HEK293T (cell line): Measurements from ENCODE around the gene ZFP69.

Experiments
- BHLHE40 ChIP-seq: fragments of 450-650 bp; IDR thresholded peaks from 2 replicates; pipeline ENCODE4 v1.6.1; 2016; ENCODE audit warnings: mild to moderate bottlenecking, moderate library complexity, borderline replicate concordance
- CTBP1 ChIP-seq: fragments of 450-650 bp; IDR thresholded peaks from 2 replicates; pipeline ENCODE4 v1.6.1; 2016; ENCODE audit warnings: borderline replicate concordance
- ELF4 ChIP-seq: fragments of 450-650 bp; IDR thresholded peaks from 2 replicates; pipeline ENCODE4 v1.6.1; 2017; ENCODE audit warnings: antibody characterized with exemption
- FOXK2 ChIP-seq: fragments of 450-650 bp; IDR thresholded peaks from 2 replicates; pipeline ENCODE4 v1.6.1; 2016; ENCODE audit warnings: mild to moderate bottlenecking
- HDGF ChIP-seq: fragments of 450-650 bp; IDR thresholded peaks from 2 replicates; pipeline ENCODE4 v1.6.1; 2017; ENCODE audit warnings: antibody characterized with exemption, borderline replicate concordance
- L3MBTL2 ChIP-seq: fragments of 450-650 bp; conservative IDR thresholded peaks from 2 replicates; pipeline ENCODE4 v1.6.1; 2016; ENCODE audit warnings: mild to moderate bottlenecking
- LEF1 ChIP-seq: fragments of 450-650 bp; IDR thresholded peaks from 2 replicates; pipeline ENCODE4 v1.6.1; 2017; ENCODE audit warnings: mild to moderate bottlenecking, borderline replicate concordance
- NFRKB ChIP-seq: fragments of 450-650 bp; IDR thresholded peaks from 2 replicates; pipeline ENCODE4 v1.6.1; 2016; ENCODE audit warnings: mild to moderate bottlenecking, moderate library complexity
- SP1 ChIP-seq: fragments of 450-650 bp; IDR thresholded peaks from 2 replicates; pipeline ENCODE4 v1.6.1; 2017
- SUZ12 ChIP-seq: fragments of 450-650 bp; IDR thresholded peaks from 2 replicates; pipeline ENCODE4 v1.6.1; 2016; ENCODE audit warnings: mild to moderate bottlenecking
- TARDBP ChIP-seq: fragments of 450-650 bp; IDR thresholded peaks from 2 replicates; pipeline ENCODE4 v1.6.1; 2016
- TF ChIP-seq, protein P1 (sequence below): fragments of 450-650 bp; IDR thresholded peaks from 2 replicates; pipeline ENCODE4 v1.6.1; 2016

DNA sequence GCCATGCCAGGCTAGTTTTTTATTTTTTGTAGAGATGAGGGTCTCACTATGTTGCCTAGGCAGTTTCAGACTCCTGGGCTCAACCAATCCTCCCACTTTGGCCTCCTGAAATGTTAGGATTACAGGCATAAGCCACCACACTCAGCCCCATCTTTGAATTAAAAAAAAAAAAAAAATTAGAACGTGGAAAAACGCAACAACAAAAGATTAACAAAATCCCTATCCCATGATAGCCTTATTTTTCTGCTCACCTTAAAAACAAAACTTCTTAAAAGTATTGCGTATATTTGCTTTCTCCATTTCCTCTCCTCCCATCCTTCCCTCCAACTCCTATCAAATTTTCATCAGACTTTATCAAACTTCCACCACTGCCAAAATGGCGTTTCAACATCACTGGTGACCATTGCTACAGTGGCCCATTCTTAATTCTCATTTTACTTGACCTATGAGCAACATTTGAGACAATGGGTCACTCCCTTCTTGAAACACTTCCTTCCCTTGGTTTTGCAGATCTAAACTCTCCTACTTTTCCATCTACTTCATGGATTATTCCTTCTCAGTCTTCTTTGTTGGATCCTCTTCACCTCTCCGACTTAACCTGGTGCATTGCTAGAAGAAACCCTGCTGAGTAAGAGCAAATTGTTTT is 53.8 kb downstream of the ZFP69 start:
- no peak for TF ChIP-seq HDGF
- no peak for TF ChIP-seq ELF4
- no peak for TF ChIP-seq TARDBP
- TF ChIP-seq SUZ12: no peak
- TF ChIP-seq BHLHE40: no peak
- TF ChIP-seq SP1: no peak
- TF ChIP-seq, protein P1, sequence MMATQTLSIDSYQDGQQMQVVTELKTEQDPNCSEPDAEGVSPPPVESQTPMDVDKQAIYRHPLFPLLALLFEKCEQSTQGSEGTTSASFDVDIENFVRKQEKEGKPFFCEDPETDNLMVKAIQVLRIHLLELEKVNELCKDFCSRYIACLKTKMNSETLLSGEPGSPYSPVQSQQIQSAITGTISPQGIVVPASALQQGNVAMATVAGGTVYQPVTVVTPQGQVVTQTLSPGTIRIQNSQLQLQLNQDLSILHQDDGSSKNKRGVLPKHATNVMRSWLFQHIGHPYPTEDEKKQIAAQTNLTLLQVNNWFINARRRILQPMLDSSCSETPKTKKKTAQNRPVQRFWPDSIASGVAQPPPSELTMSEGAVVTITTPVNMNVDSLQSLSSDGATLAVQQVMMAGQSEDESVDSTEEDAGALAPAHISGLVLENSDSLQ: no peak
- TF ChIP-seq FOXK2: no peak
- TF ChIP-seq L3MBTL2: no peak
- TF ChIP-seq LEF1: no peak
- TF ChIP-seq NFRKB: no peak
- no peak for TF ChIP-seq CTBP1
